ENCODE measurements around the gene HMGCL.

HMGCL gene

GRCh38 chr1:23807453-23807852 is 17.8 kb downstream of the HMGCL start:
- H3K27me3 ChIP-seq (ENCODE audit: low read depth, low read length): no peaks in the 10 kb centered on the region
- H3K79me2 ChIP-seq (ENCODE audit: low read length): no peaks in the 10 kb centered on the region
- H3K36me3 ChIP-seq (replicated peaks; ENCODE audit: low read depth, low read length): no peaks in the 10 kb centered on the region
- no peaks in the 10 kb centered on the region for H4K20me1 ChIP-seq (ENCODE audit: insufficient read depth, low read length)
- H3K4me1 ChIP-seq (ENCODE audit: low read length): peaks cover 31% of the 10 kb centered on the region
- H3K27ac ChIP-seq (ENCODE audit: low read length): no peak overlapping the region
- no peak for TF ChIP-seq EZH2phosphoT487 (IDR thresholded peaks at IDR 0.05; ENCODE audit: low read depth)
- H3K4me2 ChIP-seq (ENCODE audit: low read length): no peak overlapping the region
- no peak overlapping the region for H2AFZ ChIP-seq (ENCODE audit: low read depth, low read length)
- H3K9ac ChIP-seq (ENCODE audit: low read length): no peak overlapping the region
- H3K4me3 ChIP-seq (ENCODE audit: low read length): no peak overlapping the region
- no peaks in the 10 kb centered on the region for H3K9me3 ChIP-seq (ENCODE audit: insufficient read depth, low read length)

GRCh38 chr1:23806280-23806679 is 18.9 kb downstream of the HMGCL start:
- H3K9ac ChIP-seq (ENCODE audit: low read length): no peak overlapping the region
- H4K20me1 ChIP-seq (ENCODE audit: insufficient read depth, low read length): no peaks in the 10 kb centered on the region
- no peak for TF ChIP-seq EZH2phosphoT487 (IDR thresholded peaks at IDR 0.05; ENCODE audit: low read depth)
- TF ChIP-seq CTCF (IDR thresholded peaks at IDR 0.05; ENCODE audit: low read depth, low read length): no peak
- no peak overlapping the region for H2AFZ ChIP-seq (ENCODE audit: low read depth, low read length)
- no peaks in the 10 kb centered on the region for H3K36me3 ChIP-seq (replicated peaks; ENCODE audit: low read depth, low read length)
- H3K4me2 ChIP-seq (ENCODE audit: low read length): no peak overlapping the region
- no peaks in the 10 kb centered on the region for H3K9me3 ChIP-seq (ENCODE audit: insufficient read depth, low read length)
- H3K4me1 ChIP-seq (ENCODE audit: low read length): peaks cover 22% of the 10 kb centered on the region
- H3K79me2 ChIP-seq (ENCODE audit: low read length): no peaks in the 10 kb centered on the region
- no peak overlapping the region for H3K27ac ChIP-seq (ENCODE audit: low read length)
- no peaks in the 10 kb centered on the region for H3K27me3 ChIP-seq (ENCODE audit: low read depth, low read length)
- no peak overlapping the region for H3K4me3 ChIP-seq (ENCODE audit: low read length)

- Histone ChIP-seq H3K36me3 (replicated peaks; ENCODE audit: low read depth, low read length) (no peaks in the 10 kb centered on the region), H2AFZ (ENCODE audit: low read depth, low read length) (no peak overlapping the region)
- TF ChIP-seq EZH2phosphoT487 (IDR thresholded peaks at IDR 0.05; ENCODE audit: low read depth) (no peak), CTCF (IDR thresholded peaks at IDR 0.05; ENCODE audit: low read depth, low read length) (no peak)
Measured at GRCh38 chr1:23805025-23805424, 20.2 kb downstream of the HMGCL start.

GRCh38 chr1:23804183-23804835 is 20.9 kb downstream of the HMGCL start:
- no peaks in the 10 kb centered on the region for H3K27me3 ChIP-seq (ENCODE audit: low read depth, low read length)
- no peak overlapping the region for H3K4me2 ChIP-seq (ENCODE audit: low read length)
- H3K4me1 ChIP-seq (ENCODE audit: low read length): peaks cover 8% of the 10 kb centered on the region
- H3K36me3 ChIP-seq (replicated peaks; ENCODE audit: low read depth, low read length): no peaks in the 10 kb centered on the region
- no peak overlapping the region for H3K9ac ChIP-seq (ENCODE audit: low read length)
- no peak overlapping the region for H2AFZ ChIP-seq (ENCODE audit: low read depth, low read length)
- H3K79me2 ChIP-seq (ENCODE audit: low read length): peaks cover 7% of the 10 kb centered on the region; the same call in 1 of the 2 replicates
- no peak overlapping the region for H3K27ac ChIP-seq (ENCODE audit: low read length)
- no peaks in the 10 kb centered on the region for H4K20me1 ChIP-seq (ENCODE audit: insufficient read depth, low read length)
- TF ChIP-seq EZH2phosphoT487 (IDR thresholded peaks at IDR 0.05; ENCODE audit: low read depth): no peak
- peak; percentile 11; the same call in 1 of the 2 replicates for TF ChIP-seq CTCF (IDR thresholded peaks at IDR 0.05; ENCODE audit: low read depth, low read length)
- no peak overlapping the region for H3K4me3 ChIP-seq (ENCODE audit: low read length)
- H3K9me3 ChIP-seq (ENCODE audit: insufficient read depth, low read length): no peaks in the 10 kb centered on the region

More at GRCh38 chr1:23805025-23805424, 20.2 kb downstream of the HMGCL start:
- no peak overlapping the region for H3K4me2 ChIP-seq (ENCODE audit: low read length)
- no peak overlapping the region for H3K27ac ChIP-seq (ENCODE audit: low read length)
- H4K20me1 ChIP-seq (ENCODE audit: insufficient read depth, low read length): no peaks in the 10 kb centered on the region
- no peaks in the 10 kb centered on the region for H3K27me3 ChIP-seq (ENCODE audit: low read depth, low read length)
- H3K9me3 ChIP-seq (ENCODE audit: insufficient read depth, low read length): no peaks in the 10 kb centered on the region
- H3K9ac ChIP-seq (ENCODE audit: low read length): no peak overlapping the region
- H3K79me2 ChIP-seq (ENCODE audit: low read length): peaks cover 2% of the 10 kb centered on the region; the same call in 1 of the 2 replicates
- peaks cover 11% of the 10 kb centered on the region for H3K4me1 ChIP-seq (ENCODE audit: low read length)
- H3K4me3 ChIP-seq (ENCODE audit: low read length): no peak overlapping the region
